NK-92 (cell line): ENCODE results near the gene ATP7B.
"Not testable (repeated sequence)": the region's sequence is repeated elsewhere in the genome, so short reads cannot be mapped to it uniquely, and the experiment has no call there.

Experiments
- DNase-seq: peaks from one replicate; lab custom pipeline; 2025; ENCODE audit not compliant: unreplicated experiment; lab: John Stamatoyannopoulos, UW

ATP7B gene

GRCh38 chr13:52006523-52007245 lies 4.6 kb downstream of the ATP7B start:
- DNase-seq = no peak

- DNase-seq = no peak
These were observed 5.3 kb downstream of the ATP7B start for GRCh38 chr13:52005841-52006522.

GRCh38 chr13:52004511-52005170 lies 6.6 kb downstream of the ATP7B start:
- no peak for DNase-seq

- no peak for DNase-seq
These were observed 7.7 kb downstream of the ATP7B start for GRCh38 chr13:52003541-52003940.

GRCh38 chr13:52002361-52002760 lies 8.9 kb downstream of the ATP7B start:
- DNase-seq = no peak

GRCh38 chr13:52001120-52001731 lies 10.0 kb downstream of the ATP7B start:
- DNase-seq = no peak

- no peak for DNase-seq
These were observed 11.3 kb downstream of the ATP7B start for GRCh38 chr13:51999921-52000320.

GRCh38 chr13:51999510-51999911 lies 11.7 kb downstream of the ATP7B start:
- DNase-seq = no peak

- DNase-seq = no peak
These were observed 12.3 kb downstream of the ATP7B start for GRCh38 chr13:51998723-51999509.

GRCh38 chr13:51997641-51998330 lies 13.5 kb downstream of the ATP7B start:
- no peak for DNase-seq

- no peak for DNase-seq
These were observed 14.1 kb downstream of the ATP7B start for GRCh38 chr13:51997186-51997585.

GRCh38 chr13:51996641-51997040 lies 14.6 kb downstream of the ATP7B start:
- no peak for DNase-seq

- no peak for DNase-seq
These were observed 15.3 kb downstream of the ATP7B start for GRCh38 chr13:51995677-51996551.

- no peak for DNase-seq
These were observed 17.5 kb downstream of the ATP7B start for GRCh38 chr13:51993713-51994112.

- DNase-seq = no peak
These were observed 22.1 kb downstream of the ATP7B start for GRCh38 chr13:51988988-51989618.

GRCh38 chr13:51984904-51985303 lies 26.3 kb downstream of the ATP7B start:
- DNase-seq = not testable (repeated sequence)

GRCh38 chr13:51983292-51983691 lies 28.0 kb downstream of the ATP7B start:
- DNase-seq = not testable (repeated sequence)

- no peak for DNase-seq
These were observed 29.9 kb downstream of the ATP7B start for GRCh38 chr13:51981355-51981754.

- DNase-seq = no peak
These were observed 30.3 kb downstream of the ATP7B start for GRCh38 chr13:51980908-51981307.
